NCI-H1417 (cell line): ENCODE measurements around the gene RNF25.

Experiments used
- DNase-seq, 3 experiments: peaks; one replicate each; lab custom pipeline; 2025; lab: John Stamatoyannopoulos, UW

RNF25 gene

GRCh38 chr2:218671654-218672566 is at the start of gene RNF25, which contains the start of gene STK36:
Gene RNF25, minus strand, starts transcription at chr2:218672002. Its CDS starts 32 bp downstream, at chr2:218671970.
Gene STK36, plus strand, starts transcription at chr2:218672086. Its CDS starts 744 bp downstream, at chr2:218672830.
- peak; percentile 66 to 93 (median 87) for DNase-seq

- DNase-seq, result no peak
These were observed 49.7 kb upstream of the RNF25 start for GRCh38 chr2:218721488-218721887.

- DNase-seq, result peak in 1 of 3 experiments; percentile 84
These were observed 48.5 kb upstream of the RNF25 start for GRCh38 chr2:218720048-218721041.

- DNase-seq, result peak in 1 of 3 experiments; percentile 9
These were observed 47.7 kb upstream of the RNF25 start for GRCh38 chr2:218719457-218719856.

- DNase-seq, result no peak
These were observed 46.3 kb upstream of the RNF25 start for GRCh38 chr2:218718058-218718457.

GRCh38 chr2:218717262-218717661 is 45.5 kb upstream of the RNF25 start:
- no peak for DNase-seq

- DNase-seq, result no peak
These were observed 44.3 kb upstream of the RNF25 start for GRCh38 chr2:218716070-218716469.

- no peak for DNase-seq
These were observed 42.1 kb upstream of the RNF25 start for GRCh38 chr2:218713922-218714321.

GRCh38 chr2:218711550-218711929 is 39.7 kb upstream of the RNF25 start:
- no peak for DNase-seq

- DNase-seq, result peak; percentile 90 to 97 (median 94)
These were observed 39.1 kb upstream of the RNF25 start, which contains the start of gene TTLL4 for GRCh38 chr2:218710687-218711549. Gene TTLL4, plus strand, starts transcription at chr2:218710835. Its CDS starts 26,842 bp downstream, at chr2:218737677.

- no peak for DNase-seq
These were observed 38.5 kb upstream of the RNF25 start for GRCh38 chr2:218710334-218710686.

GRCh38 chr2:218709908-218710307 is 38.1 kb upstream of the RNF25 start:
- no peak for DNase-seq

- no peak for DNase-seq
These were observed 36.3 kb upstream of the RNF25 start for GRCh38 chr2:218708086-218708485.

- no peak for DNase-seq
These were observed 31.5 kb upstream of the RNF25 start for GRCh38 chr2:218703341-218703740.

GRCh38 chr2:218701806-218702205 is 30.0 kb upstream of the RNF25 start:
- no peak for DNase-seq

GRCh38 chr2:218698885-218699284 is 27.1 kb upstream of the RNF25 start:
- no peak for DNase-seq

- no peak for DNase-seq
These were observed 22.8 kb upstream of the RNF25 start for GRCh38 chr2:218694405-218695145.

- DNase-seq, result no peak
These were observed 19.4 kb upstream of the RNF25 start for GRCh38 chr2:218691234-218691633.

GRCh38 chr2:218687400-218688060 is 15.7 kb upstream of the RNF25 start:
- peak; percentile 17 to 71 (median 25) for DNase-seq

- no peak for DNase-seq
These were observed 8.3 kb upstream of the RNF25 start for GRCh38 chr2:218680061-218680460.
